ENCODE results near the gene SLC39A11. TPM values are rescaled to one million over a fixed set of nuclear protein-coding genes. Genes with fewer than 3 reads are reported as not detected.

Gene SLC39A11
- total RNA-seq, 1 experiment from 2014 or later = 18.9 TPM

- Mint-ChIP-seq H3K4me3 (no peak overlapping the region), H3K36me3 (peaks cover 5% of the 10 kb centered on the region; the same call in 1 of the 2 replicates), H3K4me1 (peaks cover 4% of the 10 kb centered on the region; the same call in 1 of the 2 replicates), H3K27me3 (ENCODE audit: low read depth) (peaks cover 43% of the 10 kb centered on the region), H3K9me3 (peaks cover 9% of the 10 kb centered on the region), H3K27ac (no peak overlapping the region)
- ChIA-PET CTCF (no interaction called here), POLR2A (no interaction called here)
- ATAC-seq (no peak), DNase-seq (ENCODE audit: low spot score) (no peak)
- TF ChIP-seq, protein P1, sequence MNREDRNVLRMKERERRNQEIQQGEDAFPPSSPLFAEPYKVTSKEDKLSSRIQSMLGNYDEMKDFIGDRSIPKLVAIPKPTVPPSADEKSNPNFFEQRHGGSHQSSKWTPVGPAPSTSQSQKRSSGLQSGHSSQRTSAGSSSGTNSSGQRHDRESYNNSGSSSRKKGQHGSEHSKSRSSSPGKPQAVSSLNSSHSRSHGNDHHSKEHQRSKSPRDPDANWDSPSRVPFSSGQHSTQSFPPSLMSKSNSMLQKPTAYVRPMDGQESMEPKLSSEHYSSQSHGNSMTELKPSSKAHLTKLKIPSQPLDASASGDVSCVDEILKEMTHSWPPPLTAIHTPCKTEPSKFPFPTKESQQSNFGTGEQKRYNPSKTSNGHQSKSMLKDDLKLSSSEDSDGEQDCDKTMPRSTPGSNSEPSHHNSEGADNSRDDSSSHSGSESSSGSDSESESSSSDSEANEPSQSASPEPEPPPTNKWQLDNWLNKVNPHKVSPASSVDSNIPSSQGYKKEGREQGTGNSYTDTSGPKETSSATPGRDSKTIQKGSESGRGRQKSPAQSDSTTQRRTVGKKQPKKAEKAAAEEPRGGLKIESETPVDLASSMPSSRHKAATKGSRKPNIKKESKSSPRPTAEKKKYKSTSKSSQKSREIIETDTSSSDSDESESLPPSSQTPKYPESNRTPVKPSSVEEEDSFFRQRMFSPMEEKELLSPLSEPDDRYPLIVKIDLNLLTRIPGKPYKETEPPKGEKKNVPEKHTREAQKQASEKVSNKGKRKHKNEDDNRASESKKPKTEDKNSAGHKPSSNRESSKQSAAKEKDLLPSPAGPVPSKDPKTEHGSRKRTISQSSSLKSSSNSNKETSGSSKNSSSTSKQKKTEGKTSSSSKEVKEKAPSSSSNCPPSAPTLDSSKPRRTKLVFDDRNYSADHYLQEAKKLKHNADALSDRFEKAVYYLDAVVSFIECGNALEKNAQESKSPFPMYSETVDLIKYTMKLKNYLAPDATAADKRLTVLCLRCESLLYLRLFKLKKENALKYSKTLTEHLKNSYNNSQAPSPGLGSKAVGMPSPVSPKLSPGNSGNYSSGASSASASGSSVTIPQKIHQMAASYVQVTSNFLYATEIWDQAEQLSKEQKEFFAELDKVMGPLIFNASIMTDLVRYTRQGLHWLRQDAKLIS (CRISPR knock-in tag; IDR thresholded peaks at IDR 0.05; ENCODE audit: borderline replicate concordance) = no peak
- TF ChIP-seq CDX4 (CRISPR knock-in tag; IDR thresholded peaks at IDR 0.05; ENCODE audit: borderline replicate concordance) = no peak
These were observed 333.2 kb downstream of the SLC39A11 start for GRCh38 chr17:72759301-72759700.

DNA sequence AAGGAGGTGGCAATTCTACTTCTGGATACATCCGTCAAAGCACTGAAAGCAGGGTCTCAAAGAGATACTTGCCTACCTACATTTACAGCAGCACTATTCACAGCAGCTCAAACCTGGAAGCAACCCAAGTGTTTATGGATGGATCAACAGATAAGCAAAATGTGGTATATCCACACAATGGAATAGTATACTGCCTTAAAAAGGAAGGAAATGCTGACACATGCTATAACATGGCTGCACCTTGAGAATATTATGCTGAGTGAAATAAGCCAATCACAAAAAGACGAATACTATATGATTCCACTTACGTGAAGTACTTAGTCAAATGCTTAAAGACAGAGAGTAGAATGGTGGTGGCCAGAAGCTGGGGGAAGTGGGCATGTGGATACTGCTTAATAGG is 336.2 kb downstream of the SLC39A11 start:
- peaks cover 5% of the 10 kb centered on the region; the same call in 1 of the 2 replicates for H3K36me3 Mint-ChIP-seq
- ATAC-seq (no peak), DNase-seq (ENCODE audit: low spot score) (no peak)
- TF ChIP-seq, protein P2, sequence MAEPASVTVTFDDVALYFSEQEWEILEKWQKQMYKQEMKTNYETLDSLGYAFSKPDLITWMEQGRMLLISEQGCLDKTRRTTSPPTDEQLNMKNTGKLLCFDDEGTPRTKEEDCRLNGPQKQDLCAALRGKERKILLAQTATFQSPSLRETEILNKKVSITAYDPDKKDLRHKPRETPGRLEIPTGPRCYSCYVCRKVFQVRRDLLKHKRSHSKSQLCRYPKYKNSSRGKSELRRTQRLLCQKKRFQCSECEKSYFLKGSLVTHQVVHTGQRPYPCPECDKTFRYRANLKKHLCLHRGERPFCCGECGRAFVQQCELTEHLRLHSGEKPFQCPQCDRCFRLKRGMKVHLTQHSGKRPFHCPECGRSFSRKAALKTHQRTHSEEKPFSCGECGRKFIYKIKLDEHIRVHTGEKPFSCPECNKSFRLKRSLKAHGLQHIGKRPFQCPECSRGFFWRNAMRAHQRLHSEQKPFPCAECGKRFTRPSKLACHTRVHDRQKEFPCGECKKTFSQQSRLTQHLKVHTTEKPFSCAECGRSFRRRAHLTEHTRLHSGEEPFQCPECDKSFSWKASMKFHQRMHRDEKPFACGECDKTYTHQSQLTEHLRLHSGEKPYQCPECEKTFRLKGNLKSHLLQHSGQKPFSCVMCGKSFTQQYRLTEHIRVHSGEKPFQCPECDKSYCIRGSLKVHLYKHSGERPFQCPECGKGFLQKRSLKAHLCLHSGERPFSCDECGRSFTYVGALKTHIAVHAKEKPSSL (CRISPR knock-in tag; conservative IDR thresholded peaks at IDR 0.05) = no peak
- TF ChIP-seq USF1 (CRISPR knock-in tag; IDR thresholded peaks at IDR 0.05) (no peak), CREB1 (CRISPR knock-in tag; IDR thresholded peaks at IDR 0.05) (no peak)
- TF ChIP-seq, protein P3, sequence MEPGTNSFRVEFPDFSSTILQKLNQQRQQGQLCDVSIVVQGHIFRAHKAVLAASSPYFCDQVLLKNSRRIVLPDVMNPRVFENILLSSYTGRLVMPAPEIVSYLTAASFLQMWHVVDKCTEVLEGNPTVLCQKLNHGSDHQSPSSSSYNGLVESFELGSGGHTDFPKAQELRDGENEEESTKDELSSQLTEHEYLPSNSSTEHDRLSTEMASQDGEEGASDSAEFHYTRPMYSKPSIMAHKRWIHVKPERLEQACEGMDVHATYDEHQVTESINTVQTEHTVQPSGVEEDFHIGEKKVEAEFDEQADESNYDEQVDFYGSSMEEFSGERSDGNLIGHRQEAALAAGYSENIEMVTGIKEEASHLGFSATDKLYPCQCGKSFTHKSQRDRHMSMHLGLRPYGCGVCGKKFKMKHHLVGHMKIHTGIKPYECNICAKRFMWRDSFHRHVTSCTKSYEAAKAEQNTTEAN (CRISPR knock-in tag; IDR thresholded peaks at IDR 0.05) = no peak
- CTCF ChIA-PET = no interaction called here
- POLR2A ChIA-PET = no interaction called here
- no peaks in the 10 kb centered on the region for H3K4me1 Mint-ChIP-seq
- H3K4me3 Mint-ChIP-seq = no peak overlapping the region
- H3K9me3 Mint-ChIP-seq = peaks cover 9% of the 10 kb centered on the region
- H3K27me3 Mint-ChIP-seq (ENCODE audit: low read depth) = peaks cover 13% of the 10 kb centered on the region
- no peak overlapping the region for H3K27ac Mint-ChIP-seq

DNA sequence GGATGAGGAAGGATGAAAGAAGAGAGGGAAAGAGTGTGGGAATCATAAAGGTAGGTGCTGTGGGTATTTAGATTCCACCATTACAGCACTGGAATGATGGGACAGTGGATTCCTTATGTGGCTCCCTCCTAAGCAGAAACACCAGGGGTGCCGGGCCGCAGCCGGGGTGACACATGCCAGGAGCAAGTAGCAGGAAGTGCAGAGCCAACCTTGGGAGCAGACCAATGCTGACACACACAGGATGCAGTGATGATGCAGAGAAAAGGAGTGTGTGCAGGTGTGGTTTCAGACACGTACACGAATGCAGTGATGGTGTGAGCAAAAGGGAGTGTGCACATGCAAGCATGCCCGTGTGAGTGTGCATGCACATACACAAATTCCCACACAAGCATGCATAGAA is 338.0 kb downstream of the SLC39A11 start:
- Mint-ChIP-seq H3K9me3 (peaks cover 9% of the 10 kb centered on the region), H3K27ac (no peak overlapping the region; the same call in 1 of the 2 replicates), H3K27me3 (ENCODE audit: low read depth) (no peaks in the 10 kb centered on the region), H3K4me3 (no peak overlapping the region), H3K36me3 (peaks cover 5% of the 10 kb centered on the region; the same call in 1 of the 2 replicates), H3K4me1 (no peaks in the 10 kb centered on the region)
- ATAC-seq = no peak
- no peak for DNase-seq (ENCODE audit: low spot score)
- ChIA-PET POLR2A (no interaction called here), CTCF (no interaction called here)
- TF ChIP-seq GABPB1 (CRISPR knock-in tag; IDR thresholded peaks at IDR 0.05) (no peak), STAT6 (CRISPR knock-in tag; conservative IDR thresholded peaks at IDR 0.05; ENCODE audit: low read depth) (no peak), ZNF532 (CRISPR knock-in tag; IDR thresholded peaks at IDR 0.05; ENCODE audit: borderline replicate concordance) (no peak), NFE2L1 (CRISPR knock-in tag; IDR thresholded peaks at IDR 0.05) (no peak)
- TF ChIP-seq, protein P2 (CRISPR knock-in tag; conservative IDR thresholded peaks at IDR 0.05) = no peak
